HFFc6 (cell line): Measurements from ENCODE around the gene HSD17B8. TPM values are rescaled to one million over a fixed set of nuclear protein-coding genes. Genes with fewer than 3 reads are reported as not detected.
A peak's percentile ranks its signal among the peaks of the same experiment; 100 is the strongest.

Source experiments
- DNase-seq: peaks from one replicate; pipeline ENCODE4 v3.0.0-alpha.2; 2018
- H3K27ac Mint-ChIP-seq: 2 replicates; pipeline ENCODE4 v1.8.0; 2020; ENCODE audit warnings: mild to moderate bottlenecking, mixed read lengths
- H3K27me3 Mint-ChIP-seq: 2 replicates; pipeline ENCODE4 v1.8.0; 2021; ENCODE audit warnings: mild to moderate bottlenecking, moderate library complexity, mixed read lengths; ENCODE audit not compliant: insufficient read depth
- H3K36me3 Mint-ChIP-seq: 2 replicates; pipeline ENCODE4 v1.8.0; 2021; ENCODE audit warnings: low read depth, mixed read lengths
- H3K4me1 Mint-ChIP-seq: 2 replicates; pipeline ENCODE4 v1.8.0; 2020; ENCODE audit warnings: low read depth, mixed read lengths
- H3K4me3 Mint-ChIP-seq: 2 replicates; pipeline ENCODE4 v1.8.0; 2020; ENCODE audit warnings: mild to moderate bottlenecking, moderate library complexity, mixed read lengths
- H3K9me3 Mint-ChIP-seq: 2 replicates; pipeline ENCODE4 v1.8.0; 2020; ENCODE audit warnings: mild to moderate bottlenecking, mixed read lengths
- CTCF ChIP-seq: fragments of 200-600 bp; sonication (generic); IDR thresholded peaks from 2 replicates; pipeline ENCODE4 v1.5.0; 2021; ENCODE audit warnings: antibody characterized with exemption, mild to moderate bottlenecking
- total RNA-seq, 6 experiments: library from RNA; stranded (reverse); fragmentation: NEBNext Ultra II Directional; extraction: Animal tissue kit (Norgen Biotek cat#: 25700); gene quantifications; 2 replicates in 1 of 6; 3 replicates in 5 of 6; pipeline ENCODE4 v1.2.3, GENCODE V29; 2021

The HSD17B8 gene
- total RNA-seq, 6 experiments from 2014 or later: 0.39 to 1.2 (median 0.73) TPM

- TF ChIP-seq CTCF: no peak
- Mint-ChIP-seq H3K4me1 (peaks cover 25% of the 10 kb centered on the region), H3K27ac (no peak overlapping the region), H3K9me3 (no peaks in the 10 kb centered on the region), H3K36me3 (peaks cover 29% of the 10 kb centered on the region), H3K27me3 (peaks cover 16% of the 10 kb centered on the region), H3K4me3 (no peak overlapping the region)
- DNase-seq: no peak
Observed at GRCh38 chr6:33195304-33196165, 8.9 kb upstream of the HSD17B8 start.

GRCh38 chr6:33197431-33198048, 6.9 kb upstream of the HSD17B8 start:
- H3K9me3 Mint-ChIP-seq: no peaks in the 10 kb centered on the region
- TF ChIP-seq CTCF: peak; percentile 84
- peak; percentile 51 for DNase-seq
- peaks cover 37% of the 10 kb centered on the region for H3K4me1 Mint-ChIP-seq
- peak overlapping the region; percentile 9; the same call in 1 of the 2 replicates for H3K27ac Mint-ChIP-seq
- H3K27me3 Mint-ChIP-seq: peaks cover 4% of the 10 kb centered on the region; the same call in 1 of the 2 replicates
- peaks cover 49% of the 10 kb centered on the region for H3K36me3 Mint-ChIP-seq
- no peak overlapping the region for H3K4me3 Mint-ChIP-seq

GRCh38 chr6:33198159-33198852, 6.1 kb upstream of the HSD17B8 start:
- no peaks in the 10 kb centered on the region for H3K9me3 Mint-ChIP-seq
- H3K4me3 Mint-ChIP-seq: peak overlapping the region; percentile 100
- H3K27ac Mint-ChIP-seq: peak overlapping the region; percentile 59
- no peak for DNase-seq
- peaks cover 44% of the 10 kb centered on the region for H3K4me1 Mint-ChIP-seq
- peaks cover 57% of the 10 kb centered on the region for H3K36me3 Mint-ChIP-seq
- H3K27me3 Mint-ChIP-seq: peaks cover 2% of the 10 kb centered on the region; the same call in 1 of the 2 replicates
- no peak for TF ChIP-seq CTCF

GRCh38 chr6:33198853-33199436, 5.5 kb upstream of the HSD17B8 start:
- no peak for TF ChIP-seq CTCF
- H3K4me1 Mint-ChIP-seq: peaks cover 51% of the 10 kb centered on the region
- no peak for DNase-seq
- H3K36me3 Mint-ChIP-seq: peaks cover 63% of the 10 kb centered on the region
- peak overlapping the region; percentile 83 for H3K27ac Mint-ChIP-seq
- H3K4me3 Mint-ChIP-seq: peak overlapping the region; percentile 100
- no peaks in the 10 kb centered on the region for H3K9me3 Mint-ChIP-seq
- no peaks in the 10 kb centered on the region; the same call in 1 of the 2 replicates for H3K27me3 Mint-ChIP-seq

- Mint-ChIP-seq H3K4me1 (peaks cover 56% of the 10 kb centered on the region), H3K27me3 (no peaks in the 10 kb centered on the region; the same call in 1 of the 2 replicates), H3K4me3 (peak overlapping the region; percentile 100), H3K36me3 (peaks cover 63% of the 10 kb centered on the region), H3K9me3 (no peaks in the 10 kb centered on the region), H3K27ac (peak overlapping the region; percentile 83)
- TF ChIP-seq CTCF: no peak
- DNase-seq: no peak
Observed at GRCh38 chr6:33199687-33200218, 4.7 kb upstream of the HSD17B8 start.
